Measurements from ENCODE around the gene SBF2. TPM values are rescaled to one million over a fixed set of nuclear protein-coding genes. Genes with fewer than 3 reads are reported as not detected.
A peak's percentile ranks its signal among the peaks of the same experiment; 100 is the strongest.

SBF2 gene
- total RNA-seq, 1 donor from 2014 or later, result 44.9 TPM

DNA sequence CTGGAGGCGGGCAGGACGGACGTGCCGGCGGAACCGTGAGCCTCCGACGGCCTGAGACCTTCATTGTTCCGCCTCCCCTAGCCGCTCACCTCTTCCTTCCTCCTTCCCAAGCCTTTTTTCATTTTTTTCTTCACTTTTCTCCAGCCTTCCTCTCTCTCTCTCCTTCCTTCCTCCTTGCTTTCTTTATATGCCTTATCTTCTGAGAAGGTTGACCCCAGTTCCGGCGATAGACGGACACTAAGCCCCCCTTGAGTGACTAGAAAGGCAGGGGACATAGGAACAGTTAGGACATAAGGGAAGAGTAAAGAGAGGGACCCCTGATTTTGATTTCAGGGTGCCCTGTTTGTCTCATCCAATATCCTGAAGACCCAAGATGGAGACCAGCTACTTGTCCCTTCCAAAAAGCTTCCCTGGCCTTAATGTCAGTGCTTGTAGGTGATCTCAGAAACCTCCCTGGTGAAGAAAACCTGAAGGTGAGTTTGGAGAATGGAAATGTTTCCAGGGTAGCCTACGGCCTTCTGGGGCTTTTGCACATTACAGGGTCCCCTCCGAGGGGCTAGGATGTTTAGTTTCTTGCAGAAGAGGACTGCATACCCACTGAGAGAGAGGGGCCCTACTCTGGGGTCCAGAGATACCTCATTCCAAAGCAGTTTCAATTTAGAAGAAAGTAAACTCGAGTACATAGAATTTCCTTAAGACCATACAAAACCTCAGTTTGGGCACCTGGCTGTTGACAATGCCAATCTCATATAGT, 14.4 kb upstream of the SBF2 start:
- no peak for DNase-seq (ENCODE audit: low spot score, unreplicated experiment)
- Mint-ChIP-seq H3K36me3 (ENCODE audit: insufficient read depth) (no peaks in the 10 kb centered on the region), H3K27me3 (peaks cover 68% of the 10 kb centered on the region), H3K4me3 (ENCODE audit: low read depth) (peak overlapping the region; percentile 93), H3K27ac (peak overlapping the region; percentile 21), H3K9me3 (ENCODE audit: low read depth) (no peaks in the 10 kb centered on the region), H3K4me1 (ENCODE audit: low read depth) (peaks cover 21% of the 10 kb centered on the region)
- TF ChIP-seq CTCF (IDR thresholded peaks at IDR 0.05; ENCODE audit: unreplicated experiment), result no peak

DNA sequence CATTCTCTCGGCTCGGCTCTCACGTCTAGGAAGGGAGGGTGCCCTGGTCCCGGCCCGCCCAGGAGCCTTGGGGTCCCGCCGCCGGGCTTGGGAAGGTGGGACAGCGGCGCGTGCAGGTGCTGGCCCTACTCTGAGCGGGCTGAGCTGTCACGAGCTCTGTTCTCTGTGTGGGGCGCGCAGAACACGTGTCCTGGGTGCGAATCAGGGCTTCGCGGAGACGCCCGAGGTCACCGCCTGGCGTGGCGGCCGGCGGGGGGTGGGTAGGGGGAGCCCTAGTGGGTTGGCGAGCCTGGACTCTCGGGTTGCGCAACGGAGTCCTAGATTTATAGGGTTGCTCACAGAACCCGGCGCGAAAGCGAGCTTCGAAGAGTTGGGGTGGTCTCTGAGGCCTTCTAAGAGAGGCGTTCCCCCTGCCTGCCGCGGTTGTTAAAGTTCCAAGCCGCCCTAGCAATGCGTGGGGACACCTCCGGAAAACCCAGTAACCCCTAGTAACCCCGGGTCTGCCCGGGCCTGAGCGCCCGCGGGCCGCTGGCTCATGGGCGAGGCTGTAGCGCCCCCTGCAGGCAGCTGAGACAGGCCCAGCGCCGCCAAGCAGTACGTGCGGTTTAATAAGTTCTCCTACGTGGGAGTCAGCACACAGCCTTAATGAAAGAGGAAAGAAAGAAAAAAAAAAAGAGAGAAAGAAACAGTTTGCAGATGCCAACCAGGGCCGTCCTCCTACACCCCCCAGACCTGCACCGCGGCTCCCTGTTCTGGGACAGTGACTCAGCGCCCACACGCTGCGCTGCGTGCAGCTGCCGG, 13.6 kb upstream of the SBF2 start:
- Mint-ChIP-seq H3K4me1 (ENCODE audit: low read depth) (peaks cover 22% of the 10 kb centered on the region), H3K27ac (no peak overlapping the region), H3K4me3 (ENCODE audit: low read depth) (peak overlapping the region; percentile 93), H3K27me3 (peaks cover 74% of the 10 kb centered on the region), H3K9me3 (ENCODE audit: low read depth) (no peaks in the 10 kb centered on the region), H3K36me3 (ENCODE audit: insufficient read depth) (no peaks in the 10 kb centered on the region)
- TF ChIP-seq CTCF (IDR thresholded peaks at IDR 0.05; ENCODE audit: unreplicated experiment), result peak; percentile 100
- peak; percentile 75 for DNase-seq (ENCODE audit: low spot score, unreplicated experiment)

DNA sequence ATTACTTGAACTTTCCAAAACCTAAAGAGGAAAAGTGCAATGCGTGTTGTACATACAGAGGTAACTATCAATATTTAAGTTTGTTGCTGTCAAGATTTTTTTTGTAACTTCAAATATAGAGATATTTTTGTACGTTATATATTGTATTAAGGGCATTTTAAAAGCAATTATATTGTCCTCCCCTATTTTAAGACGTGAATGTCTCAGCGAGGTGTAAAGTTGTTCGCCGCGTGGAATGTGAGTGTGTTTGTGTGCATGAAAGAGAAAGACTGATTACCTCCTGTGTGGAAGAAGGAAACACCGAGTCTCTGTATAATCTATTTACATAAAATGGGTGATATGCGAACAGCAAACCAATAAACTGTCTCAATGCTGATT, 13.0 kb upstream of the SBF2 start:
- Mint-ChIP-seq H3K36me3 (ENCODE audit: insufficient read depth) (no peaks in the 10 kb centered on the region), H3K27me3 (peaks cover 74% of the 10 kb centered on the region), H3K4me3 (ENCODE audit: low read depth) (peak overlapping the region; percentile 93), H3K4me1 (ENCODE audit: low read depth) (peaks cover 25% of the 10 kb centered on the region), H3K27ac (peak overlapping the region; percentile 13), H3K9me3 (ENCODE audit: low read depth) (no peaks in the 10 kb centered on the region)
- TF ChIP-seq CTCF (IDR thresholded peaks at IDR 0.05; ENCODE audit: unreplicated experiment), result no peak
- DNase-seq (ENCODE audit: low spot score, unreplicated experiment), result no peak

DNA sequence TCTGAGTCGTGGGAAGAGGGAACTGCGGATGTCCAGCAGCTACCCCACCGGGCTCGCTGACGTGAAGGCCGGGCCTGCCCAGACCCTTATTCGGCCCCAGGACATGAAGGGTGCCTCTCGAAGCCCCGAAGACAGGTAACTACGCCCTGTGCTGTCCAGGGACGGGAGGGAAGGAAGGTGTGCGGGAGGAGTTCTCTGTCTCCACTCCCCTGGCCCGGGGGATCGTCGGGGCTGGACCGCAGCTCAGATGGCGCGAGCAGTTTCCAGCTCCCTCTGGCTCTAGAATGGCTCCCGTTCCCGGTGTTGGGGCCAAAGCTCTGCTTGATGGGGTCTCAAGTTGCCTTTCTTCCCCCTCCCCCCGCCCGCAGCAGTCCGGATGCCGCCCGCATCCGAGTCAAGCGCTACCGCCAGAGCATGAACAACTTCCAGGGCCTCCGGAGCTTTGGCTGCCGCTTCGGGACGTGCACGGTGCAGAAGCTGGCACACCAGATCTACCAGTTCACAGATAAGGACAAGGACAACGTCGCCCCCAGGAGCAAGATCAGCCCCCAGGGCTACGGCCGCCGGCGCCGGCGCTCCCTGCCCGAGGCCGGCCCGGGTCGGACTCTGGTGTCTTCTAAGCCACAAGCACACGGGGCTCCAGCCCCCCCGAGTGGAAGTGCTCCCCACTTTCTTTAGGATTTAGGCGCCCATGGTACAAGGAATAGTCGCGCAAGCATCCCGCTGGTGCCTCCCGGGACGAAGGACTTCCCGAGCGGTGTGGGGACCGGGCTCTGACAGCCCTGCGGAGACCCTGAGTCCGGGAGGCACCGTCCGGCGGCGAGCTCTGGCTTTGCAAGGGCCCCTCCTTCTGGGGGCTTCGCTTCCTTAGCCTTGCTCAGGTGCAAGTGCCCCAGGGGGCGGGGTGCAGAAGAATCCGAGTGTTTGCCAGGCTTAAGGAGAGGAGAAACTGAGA, 12.2 kb upstream of the SBF2 start:
- H3K27me3 Mint-ChIP-seq, result peaks cover 74% of the 10 kb centered on the region
- H3K4me3 Mint-ChIP-seq (ENCODE audit: low read depth), result peak overlapping the region; percentile 93
- TF ChIP-seq CTCF (IDR thresholded peaks at IDR 0.05; ENCODE audit: unreplicated experiment), result no peak
- H3K36me3 Mint-ChIP-seq (ENCODE audit: insufficient read depth), result no peaks in the 10 kb centered on the region
- no peak for DNase-seq (ENCODE audit: low spot score, unreplicated experiment)
- H3K4me1 Mint-ChIP-seq (ENCODE audit: low read depth), result peaks cover 27% of the 10 kb centered on the region
- H3K27ac Mint-ChIP-seq, result peak overlapping the region; percentile 70
- H3K9me3 Mint-ChIP-seq (ENCODE audit: low read depth), result no peaks in the 10 kb centered on the region
